ENCODE results near the gene ATOH1.

- TF ChIP-seq, protein P1, sequence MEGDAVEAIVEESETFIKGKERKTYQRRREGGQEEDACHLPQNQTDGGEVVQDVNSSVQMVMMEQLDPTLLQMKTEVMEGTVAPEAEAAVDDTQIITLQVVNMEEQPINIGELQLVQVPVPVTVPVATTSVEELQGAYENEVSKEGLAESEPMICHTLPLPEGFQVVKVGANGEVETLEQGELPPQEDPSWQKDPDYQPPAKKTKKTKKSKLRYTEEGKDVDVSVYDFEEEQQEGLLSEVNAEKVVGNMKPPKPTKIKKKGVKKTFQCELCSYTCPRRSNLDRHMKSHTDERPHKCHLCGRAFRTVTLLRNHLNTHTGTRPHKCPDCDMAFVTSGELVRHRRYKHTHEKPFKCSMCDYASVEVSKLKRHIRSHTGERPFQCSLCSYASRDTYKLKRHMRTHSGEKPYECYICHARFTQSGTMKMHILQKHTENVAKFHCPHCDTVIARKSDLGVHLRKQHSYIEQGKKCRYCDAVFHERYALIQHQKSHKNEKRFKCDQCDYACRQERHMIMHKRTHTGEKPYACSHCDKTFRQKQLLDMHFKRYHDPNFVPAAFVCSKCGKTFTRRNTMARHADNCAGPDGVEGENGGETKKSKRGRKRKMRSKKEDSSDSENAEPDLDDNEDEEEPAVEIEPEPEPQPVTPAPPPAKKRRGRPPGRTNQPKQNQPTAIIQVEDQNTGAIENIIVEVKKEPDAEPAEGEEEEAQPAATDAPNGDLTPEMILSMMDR (conservative IDR thresholded peaks at IDR 0.05): no peak
- TF ChIP-seq ZFX (IDR thresholded peaks at IDR 0.05): no peak
Measured at GRCh38 chr4:93813092-93813491, 15.5 kb upstream of the ATOH1 start.
